Activated T-cell treated with anti-CD3 and anti-CD28 coated beads, Interleukin-2, amount 50 U/mL, for 1 hour (primary cell): ENCODE results near the gene IQSEC2.
A peak's percentile ranks its signal among the peaks of the same experiment; 100 is the strongest.

Source experiments
- DNase-seq: peaks from one replicate; pipeline ENCODE4 v3.0.0-alpha.2; 2020

IQSEC2 gene

DNA sequence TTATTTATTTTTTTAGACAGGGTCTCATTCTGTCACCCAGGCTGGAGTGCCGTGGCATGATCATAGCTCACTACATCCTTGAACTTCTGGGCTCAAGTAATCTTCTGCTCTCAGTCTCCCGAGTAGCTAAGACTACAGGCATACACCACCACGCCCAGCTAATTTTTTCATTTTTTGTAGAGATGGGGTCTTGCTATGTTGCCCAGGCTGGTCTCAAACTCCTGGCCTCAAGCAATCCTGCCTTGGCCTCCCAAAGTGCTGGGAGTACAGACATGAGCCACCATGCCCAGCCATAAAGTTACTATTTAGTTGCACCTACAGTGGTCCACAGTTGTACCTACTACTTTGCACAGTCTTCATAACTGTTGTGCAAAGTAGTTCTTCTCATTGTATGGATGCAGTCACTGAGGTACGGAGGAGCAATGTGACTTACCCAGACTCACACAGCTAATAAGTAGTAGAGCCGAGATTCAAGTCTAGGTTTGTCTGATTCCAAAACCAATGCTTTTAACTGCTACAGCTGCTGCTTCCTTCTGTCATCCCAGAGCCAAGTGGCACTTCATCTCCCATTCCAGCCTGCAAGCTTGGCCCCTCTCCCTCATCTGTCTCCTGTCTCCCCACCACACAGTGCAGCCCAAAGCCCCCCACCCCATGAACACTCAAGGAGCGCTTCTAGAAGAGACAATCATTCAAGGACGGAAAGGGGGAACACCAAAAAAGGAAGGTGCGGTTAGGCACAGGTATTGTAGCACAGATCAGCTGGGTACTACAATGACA lies 24.0 kb upstream of the IQSEC2 start:
- DNase-seq = no peak

DNA sequence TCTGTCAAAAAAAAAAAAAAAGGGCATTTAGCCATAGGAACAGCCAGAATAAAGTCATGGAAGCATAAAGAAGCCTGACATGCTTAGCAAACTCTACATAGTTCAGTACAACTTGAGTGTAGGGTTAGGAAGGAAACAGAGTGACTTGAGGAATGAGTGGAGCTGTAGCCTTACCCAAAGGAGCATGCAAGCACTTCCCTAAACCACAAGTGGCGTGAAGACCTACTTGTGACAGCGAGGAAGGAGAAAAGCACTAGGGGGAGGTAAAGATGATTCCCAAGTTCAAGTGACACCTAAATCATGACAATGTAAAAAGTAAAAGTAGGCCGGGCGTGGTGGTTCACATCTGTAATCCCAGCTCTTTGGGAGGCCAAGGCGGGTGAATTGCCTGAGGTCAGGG lies 21.8 kb upstream of the IQSEC2 start:
- DNase-seq = no peak

DNA sequence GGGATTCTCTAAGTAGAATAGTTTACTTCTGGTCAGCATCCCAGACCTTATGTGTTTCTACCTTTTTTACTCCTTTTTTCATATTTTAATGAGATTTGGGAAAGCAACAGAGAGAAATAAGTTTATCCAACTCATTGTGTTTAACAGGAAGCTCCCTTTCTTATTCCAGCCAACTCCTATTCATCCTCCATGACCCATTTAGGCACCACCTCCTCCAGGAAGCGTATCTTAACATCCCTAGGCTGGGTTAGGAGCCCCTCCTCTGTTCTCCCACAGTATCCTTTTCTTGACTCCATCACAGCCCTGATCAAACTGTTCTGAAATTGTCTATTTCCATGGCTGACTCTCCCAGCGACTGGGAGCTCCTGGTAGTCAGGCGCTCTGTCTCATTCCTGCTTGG lies 18.8 kb upstream of the IQSEC2 start:
- DNase-seq = no peak

DNA sequence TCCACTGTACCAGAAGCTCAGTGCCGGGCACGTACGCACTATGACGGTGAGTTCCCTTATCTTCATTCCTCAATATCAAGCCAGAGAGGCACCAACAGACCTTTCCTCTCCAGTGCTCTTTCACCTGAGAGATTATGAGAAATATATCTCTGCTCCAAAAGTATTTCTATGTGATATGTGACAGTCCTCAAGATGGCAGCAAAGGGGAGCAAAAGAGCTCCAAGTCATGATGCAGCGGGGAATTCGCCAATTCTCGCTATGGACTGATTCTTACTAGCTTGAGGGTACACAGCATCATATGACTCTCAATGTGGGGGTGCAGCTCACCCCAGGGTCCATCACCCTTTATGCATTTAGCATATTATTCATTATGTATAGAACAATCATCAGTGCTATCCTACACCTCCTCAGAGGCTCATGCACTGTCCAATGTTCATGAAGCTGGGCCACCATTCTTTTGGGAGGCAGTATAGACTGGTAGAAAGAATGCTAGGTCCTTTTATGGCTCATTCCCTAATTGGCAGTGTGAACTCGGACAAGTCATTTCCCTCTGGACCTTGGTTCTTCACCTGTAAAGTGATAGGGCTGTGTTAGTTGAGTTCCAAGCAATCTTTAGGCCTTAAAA lies 12.8 kb upstream of the IQSEC2 start:
- DNase-seq = no peak

DNA sequence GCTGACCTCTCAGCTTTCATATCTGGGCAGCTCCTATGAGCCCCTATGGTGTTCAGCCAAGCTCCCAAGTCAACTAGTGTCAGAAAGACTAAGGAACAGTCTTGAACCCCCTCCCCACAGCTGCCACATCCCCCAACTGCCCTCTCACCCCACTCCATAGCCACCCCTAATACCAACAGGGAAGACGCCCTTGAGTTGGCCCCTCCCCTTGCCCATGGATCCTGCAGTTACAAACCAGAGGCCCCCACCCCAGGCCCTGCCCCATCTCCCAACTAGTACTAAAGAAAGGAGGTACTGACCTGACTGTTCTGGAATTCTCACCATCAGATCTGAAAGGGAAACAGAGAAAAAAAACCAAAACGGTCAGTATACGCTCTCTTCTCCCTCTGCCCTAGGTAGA lies 10.2 kb upstream of the IQSEC2 start:
- no peak for DNase-seq

DNA sequence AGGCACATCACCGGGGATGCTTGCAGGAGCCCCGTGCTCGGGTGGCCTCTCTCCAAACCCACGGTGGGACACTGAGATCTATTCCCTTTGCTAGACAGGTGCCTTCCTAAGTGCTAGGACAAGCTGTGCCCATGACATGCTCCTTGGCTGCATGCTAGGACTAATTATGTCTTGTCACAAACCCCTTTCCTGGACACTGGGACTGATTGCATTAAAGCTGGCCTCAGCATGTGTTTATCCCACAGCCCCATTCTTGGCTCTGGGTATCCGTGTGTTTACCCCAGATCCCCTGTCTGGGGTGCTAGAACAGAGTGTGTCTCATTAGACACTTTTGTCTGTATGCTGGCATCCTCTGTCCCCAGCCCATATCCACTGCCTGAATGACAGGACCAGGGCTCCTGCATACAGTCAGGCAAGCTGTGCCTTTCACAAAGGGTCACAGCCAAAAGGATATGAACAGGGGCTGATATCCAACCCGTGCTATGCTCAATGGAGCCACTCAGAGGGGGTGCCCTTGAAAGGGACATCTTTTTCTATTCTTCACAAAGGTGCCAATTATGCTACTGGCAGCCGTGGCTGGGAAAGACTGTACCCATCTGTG lies 9.2 kb upstream of the IQSEC2 start:
- no peak for DNase-seq

DNA sequence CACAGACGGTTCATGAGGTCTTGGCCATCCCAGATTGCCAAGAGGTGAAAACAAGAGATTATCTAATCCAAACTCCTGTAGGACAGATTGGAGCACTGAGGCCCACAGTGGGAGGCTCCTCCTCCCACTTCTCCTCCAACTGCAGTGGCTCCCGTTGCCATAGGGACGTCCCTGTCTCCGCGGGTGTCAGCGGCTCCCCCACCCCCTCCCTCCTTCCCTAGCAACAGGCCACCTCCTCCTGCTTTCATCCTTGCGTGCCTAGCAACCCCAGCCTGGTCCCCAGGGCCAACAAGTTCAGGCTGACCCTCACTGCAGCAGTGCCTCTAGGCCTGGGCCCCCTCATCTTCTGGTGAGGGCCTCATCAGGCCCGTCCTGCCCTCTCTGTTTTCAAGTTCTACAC lies 6.8 kb upstream of the IQSEC2 start:
- DNase-seq = no peak

DNA sequence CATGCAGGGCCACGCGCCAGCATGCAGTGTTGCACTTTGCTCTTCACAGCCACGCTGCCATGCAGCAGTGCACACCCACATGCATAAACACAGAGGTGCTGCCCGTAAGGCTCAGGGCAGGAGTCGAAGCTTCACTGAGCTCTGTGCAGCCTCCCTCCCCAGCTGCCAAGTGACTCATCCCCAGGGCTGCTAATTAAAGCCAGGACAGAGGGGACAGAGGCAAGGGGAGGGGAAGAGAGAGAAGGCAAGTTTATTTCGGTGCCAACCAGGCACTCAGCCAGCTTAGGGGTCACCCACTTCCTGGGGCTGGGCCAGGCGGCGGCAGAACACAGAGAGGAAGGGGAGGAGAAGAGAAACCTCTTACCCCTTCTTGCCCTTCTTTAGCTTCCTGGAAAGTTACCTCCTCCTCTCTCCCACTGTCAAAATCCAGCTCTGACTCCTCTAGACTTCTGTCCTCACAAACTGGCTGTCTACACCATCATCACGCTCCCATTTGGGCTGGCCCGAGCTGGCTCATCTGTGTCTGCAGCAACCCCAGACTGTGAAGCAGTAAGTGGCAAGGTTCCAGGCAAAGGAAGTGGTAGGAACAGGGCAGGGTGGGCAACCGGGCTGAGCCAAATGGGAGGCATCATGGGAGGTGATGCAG lies 6.2 kb upstream of the IQSEC2 start:
- DNase-seq = peak; percentile 36

DNA sequence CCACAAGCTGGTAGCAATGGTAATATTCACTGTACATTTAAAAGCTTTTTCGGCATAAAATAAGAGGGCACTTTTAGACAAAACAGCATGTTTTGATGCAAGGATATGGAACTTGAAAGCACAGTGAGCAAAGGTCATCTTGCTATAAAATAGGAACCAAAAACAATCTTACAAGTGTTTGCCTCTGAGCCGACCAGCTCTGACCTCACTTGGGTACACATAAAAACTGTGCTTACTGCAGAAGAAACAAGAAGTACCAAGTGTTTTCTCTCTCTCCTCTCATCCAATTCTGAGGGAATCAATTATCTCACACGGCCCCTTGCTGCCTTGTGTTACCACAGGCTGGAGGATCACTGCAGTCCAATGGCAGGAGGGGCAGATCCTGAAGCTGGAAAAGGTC lies 4.8 kb upstream of the IQSEC2 start:
- no peak for DNase-seq

DNA sequence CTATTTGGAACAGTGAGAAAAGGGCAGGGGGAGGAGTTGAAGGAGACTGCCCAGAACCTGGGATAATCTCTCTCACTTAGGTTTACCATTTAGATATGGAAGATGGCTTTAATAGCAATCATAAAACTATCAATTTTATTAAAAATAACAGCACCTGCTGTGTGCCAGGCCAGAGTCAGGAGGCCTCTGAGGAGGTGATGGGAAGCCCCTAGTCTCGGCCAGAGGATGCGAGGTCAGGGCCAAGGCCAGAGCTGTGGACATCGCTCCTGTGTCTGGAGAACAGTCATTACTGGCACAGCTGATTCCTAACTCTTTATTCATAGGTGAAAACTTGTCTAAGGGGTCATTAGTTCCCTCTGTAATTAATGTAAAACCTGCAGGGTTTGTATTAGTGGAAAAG lies 4.2 kb upstream of the IQSEC2 start:
- no peak for DNase-seq

DNA sequence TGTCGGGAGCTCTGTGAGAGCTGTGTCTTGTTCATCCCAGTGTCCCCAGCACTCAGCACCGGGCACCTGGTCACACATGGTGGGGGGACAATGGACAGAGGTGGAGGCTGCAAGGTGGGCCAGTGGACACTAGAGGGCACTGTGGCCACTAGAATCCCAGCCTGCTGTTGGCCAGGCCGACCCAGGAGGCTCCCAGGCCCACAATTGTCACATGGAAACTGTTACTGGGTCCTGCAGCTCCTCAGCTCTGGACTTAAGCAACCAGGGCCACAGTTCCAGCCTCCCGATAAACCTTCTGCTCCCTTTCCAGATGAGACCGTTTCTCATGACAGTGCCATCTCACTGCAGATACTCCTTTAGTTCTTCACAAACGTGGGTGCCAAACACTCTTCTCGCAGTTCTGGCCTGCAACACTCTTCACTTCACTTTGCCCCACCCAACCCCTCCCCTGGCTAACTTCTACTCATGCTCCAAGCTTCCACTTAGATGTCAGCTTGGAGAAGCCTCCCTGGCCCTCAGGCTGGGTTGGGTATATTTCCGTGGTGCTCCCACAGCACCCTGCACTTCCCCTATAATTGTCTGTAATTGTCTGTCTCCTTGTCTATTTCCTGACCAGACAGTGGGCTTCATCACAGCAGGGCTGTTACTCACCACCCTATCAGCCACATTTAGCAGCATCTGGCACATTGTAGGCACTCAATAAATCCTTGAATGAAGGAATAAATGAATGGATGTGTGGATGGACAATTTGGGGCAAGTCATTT lies 3.5 kb upstream of the IQSEC2 start:
- DNase-seq = peak; percentile 65

DNA sequence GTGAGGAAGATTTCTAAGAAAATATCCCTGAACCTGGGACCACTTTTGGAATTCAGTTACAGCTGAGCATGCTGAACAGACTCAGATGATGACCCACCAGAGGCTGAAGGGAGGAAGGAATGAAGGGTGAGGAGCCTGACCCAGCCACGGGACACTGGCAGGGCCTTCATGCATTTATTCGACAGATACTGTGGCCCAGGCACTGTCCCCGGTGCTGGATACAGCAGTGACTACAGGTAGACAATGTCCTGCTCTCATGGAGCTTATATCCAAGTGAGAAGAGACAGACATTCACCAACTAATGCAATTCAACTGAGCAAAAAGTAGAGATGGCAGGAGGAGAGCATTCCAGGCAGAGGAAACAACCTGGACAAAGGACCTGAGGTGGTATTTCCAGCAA lies 2.2 kb upstream of the IQSEC2 start:
- DNase-seq = no peak

DNA sequence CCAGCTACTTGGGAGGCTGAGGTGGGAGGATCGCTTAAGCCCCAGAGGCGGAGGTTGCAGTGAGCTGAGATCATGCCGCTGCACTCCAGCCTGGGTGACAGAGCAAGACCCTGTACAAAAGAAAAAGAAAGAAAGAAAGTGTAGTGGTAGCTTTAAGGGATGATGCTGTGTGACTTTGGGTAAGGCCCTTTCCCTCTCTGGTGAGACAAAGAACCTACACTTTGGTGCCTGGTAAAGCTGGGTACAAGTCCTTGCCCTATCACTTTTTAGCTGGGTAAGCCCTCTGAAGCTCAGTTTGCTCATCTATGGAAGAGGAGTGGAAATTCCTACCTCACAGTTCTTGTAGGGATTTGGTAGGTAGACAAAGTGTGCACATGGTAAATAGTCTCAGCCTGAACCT lies 1.7 kb upstream of the IQSEC2 start:
- DNase-seq = no peak

DNA sequence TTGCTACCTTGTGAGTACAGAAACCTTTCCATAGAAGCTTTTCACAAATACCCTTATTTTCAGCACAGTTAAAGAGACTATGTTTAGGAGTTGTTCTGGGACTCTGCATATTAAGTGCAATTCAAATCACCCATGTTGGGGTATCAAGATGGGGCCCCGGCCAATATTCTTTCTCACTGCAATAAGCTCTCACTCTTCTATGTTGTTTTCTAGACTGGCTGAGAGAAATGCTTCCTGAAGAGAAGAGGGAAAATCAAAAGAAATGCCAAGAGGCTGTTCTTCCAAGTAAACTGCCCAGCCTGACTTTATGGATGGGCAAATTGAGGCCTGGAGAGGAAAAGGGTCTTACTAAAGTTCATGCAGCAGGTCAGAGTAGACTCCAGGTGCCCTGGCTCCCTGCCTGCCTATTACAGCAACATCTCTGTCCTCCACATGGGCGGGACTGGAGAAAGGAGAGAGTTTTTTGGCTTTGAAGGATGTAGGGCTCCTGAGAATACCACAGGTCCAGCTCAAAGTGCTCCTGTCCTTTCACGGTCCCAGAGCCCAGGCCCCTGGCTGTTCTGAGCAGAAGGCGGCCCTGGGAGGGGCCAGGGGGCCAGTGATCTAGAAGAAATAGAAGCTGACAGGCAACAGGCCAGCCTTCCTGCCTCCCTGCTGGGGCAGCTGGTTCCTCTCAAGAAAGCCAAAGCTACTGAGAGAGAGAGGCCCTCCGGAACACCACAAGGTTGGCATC lies 745 bp upstream of the IQSEC2 start:
- no peak for DNase-seq

DNA sequence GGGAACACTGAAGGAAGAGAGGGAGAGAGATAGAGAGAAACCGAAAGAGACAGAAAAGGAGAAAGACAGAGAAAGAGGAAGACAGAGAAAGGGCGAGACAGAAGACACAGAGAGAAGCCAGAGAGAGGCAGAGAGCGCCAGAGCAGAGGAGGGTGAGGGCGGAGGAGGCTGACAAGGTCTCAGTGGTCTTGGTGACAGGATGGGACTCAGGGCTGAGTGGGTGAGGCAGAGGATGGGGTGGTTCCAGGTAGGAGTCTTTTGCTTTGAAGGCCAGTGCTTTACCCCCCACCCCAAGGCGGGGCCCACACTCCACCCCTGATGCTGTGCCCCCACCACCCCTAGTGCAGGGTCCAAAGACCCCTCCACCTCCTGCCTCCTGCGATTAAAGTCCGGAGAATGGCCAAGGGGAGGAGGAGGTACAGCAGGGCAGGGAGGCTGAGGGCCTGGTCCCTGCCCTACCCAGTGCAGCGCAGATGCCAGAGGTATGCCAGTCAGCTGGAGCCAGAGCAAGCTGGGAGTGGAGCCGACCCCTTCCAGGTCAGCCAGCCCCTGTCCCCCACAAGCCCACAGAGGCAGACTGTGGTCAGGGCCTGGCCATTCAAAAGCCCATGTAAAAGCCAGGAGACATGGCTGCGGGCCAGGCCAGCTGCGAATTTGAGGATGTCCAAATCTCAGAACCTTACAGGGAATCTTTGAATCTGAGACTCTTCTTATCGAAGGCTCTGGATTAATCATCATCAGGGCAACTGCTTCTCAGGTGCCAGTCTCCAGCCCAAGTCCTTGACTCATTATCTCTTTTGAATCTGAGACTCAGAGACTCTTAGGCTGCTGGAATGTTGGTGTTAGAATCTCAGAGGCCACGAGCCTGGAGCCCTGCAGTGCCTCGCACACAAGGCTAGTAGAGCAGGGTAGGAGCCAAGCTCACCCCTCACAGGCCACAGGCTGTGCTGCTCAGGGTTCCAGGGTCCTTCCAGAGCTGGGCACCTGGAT lies 758 bp downstream of the IQSEC2 start:
- no peak for DNase-seq

DNA sequence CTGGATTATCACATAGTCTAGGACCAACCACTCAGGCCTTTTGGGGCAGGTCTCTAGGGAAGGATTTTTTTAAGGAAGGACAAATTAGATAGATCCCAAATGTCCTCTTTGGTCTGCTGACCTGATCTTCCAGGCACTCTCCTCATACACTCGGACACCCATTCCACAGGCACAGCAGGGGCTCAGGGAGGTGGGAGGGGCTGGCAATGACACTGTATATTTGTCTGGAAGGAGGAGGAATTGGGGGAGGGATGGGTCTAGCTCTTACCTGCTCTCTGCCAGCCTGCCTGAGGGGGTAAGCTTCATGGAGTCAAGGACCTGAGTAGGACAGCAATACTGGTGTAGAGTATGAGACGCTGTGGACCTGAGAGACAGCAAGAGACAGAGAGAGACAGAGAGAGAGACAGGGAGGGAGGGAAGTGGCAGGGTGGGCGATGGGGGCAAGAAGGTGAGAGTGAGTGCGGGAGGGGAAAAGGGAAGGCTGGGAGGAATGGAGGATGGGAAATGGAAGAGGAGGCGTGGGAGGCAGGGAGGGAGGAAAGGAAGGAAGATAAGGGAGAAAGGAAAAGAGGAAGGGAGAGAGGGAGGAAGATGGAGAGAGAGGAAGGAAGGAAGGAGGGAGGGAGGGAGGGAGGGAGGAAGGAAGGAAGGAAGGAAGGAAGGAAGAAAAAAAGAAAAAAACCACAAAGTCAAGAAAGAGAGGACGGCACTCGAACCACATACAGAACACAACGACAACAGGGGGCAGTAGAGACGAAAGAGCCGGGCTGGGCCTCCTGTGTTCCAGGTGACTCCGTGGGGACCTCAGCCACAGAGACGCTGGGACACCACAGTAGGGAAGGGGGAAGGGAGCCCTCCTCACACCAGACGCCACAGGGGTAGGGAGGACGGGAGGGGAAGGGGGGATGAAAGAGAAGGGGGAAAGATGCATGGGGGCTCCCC lies 1.8 kb downstream of the IQSEC2 start:
- DNase-seq = no peak

DNA sequence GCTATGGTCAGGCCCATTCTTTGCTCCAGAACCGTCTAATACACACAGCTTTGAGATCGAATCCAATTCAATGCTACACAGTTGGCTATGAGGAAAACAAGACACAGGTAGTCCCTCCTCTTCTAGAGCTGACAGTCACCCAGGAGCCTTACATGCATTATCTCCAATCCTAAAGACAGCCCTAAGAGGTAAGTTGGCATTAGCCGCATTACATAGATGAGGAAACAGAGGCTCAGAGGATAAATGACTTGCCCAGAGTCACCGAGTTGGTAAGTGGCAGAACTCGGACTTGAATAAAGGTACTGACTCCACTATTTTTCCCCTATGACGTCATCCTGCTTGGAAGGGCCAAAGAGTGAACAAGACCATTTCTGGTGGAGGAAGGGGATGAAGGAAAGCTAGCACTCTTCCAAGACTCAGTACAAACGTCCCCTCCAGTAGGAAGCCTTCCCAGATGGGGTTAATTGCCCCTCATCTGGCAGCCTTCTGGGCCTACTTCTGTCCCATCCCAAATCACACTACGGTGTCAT lies 8.5 kb downstream of the IQSEC2 start:
- no peak for DNase-seq

DNA sequence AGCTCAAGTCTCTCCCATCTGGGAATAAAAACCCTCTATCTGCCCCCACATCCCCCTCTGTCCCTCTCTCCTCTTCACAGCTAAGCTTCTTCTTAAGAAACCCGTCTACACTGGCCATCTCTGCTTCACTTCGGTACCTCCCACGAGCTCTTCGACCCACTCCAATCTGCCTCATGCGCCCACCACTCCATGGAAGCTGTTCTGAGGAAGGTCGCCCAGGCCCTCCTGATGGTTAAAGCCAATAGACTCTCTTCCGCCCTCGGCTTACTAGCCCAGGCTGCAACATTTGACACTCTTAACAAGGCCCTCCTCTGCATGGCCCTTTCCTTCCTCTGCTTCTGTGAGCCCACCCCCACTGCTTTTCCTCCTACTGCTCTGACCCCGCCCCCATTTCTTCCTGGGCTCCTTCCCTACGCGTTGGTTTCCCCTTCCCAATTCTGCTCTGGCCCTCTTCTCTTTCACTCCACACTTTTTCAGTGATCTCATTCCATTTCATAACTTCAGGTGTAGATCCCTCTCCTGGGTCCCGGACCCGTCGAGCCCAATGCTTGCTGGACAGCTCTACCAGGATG lies 11.8 kb downstream of the IQSEC2 start:
- no peak for DNase-seq

DNA sequence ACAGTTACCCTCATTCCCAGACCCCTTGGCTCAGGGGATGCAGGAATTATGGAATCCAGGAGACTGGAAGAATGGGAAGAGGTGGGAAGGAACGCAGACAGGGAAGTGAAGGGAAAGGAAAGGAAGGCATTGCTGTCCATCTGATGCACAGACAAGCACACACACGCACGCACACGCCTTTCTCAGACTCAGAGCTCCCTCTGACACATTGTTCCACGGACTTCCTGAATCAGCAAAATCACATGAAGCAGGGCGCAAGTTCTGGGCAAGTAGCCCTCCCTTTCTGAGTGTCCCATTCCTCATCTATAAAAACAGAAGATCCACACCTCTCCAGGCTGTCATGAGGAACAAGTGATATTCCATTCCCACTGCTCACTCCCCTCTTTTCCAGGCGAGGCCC lies 13.2 kb downstream of the IQSEC2 start:
- DNase-seq = no peak
